HT1080 (cell line): Measurements from ENCODE around the gene SULT2B1. TPM values are rescaled to one million over a fixed set of nuclear protein-coding genes. Genes with fewer than 3 reads are reported as not detected.

ENCODE experiments used
- DNase-seq: peaks from one replicate; pipeline ENCODE4 v3.0.0-alpha.2; 2015; ENCODE audit warnings: low read depth
- total RNA-seq: library from RNA; depleted of rRNA; stranded (reverse); fragments of >200 nt; shearing (Covaris generic); gene quantifications from 2 replicates; pipeline ENCODE4 v1.2.3, GENCODE V29; 2014

The SULT2B1 gene
- total RNA-seq, 1 experiment from 2014 or later: not detected

GRCh38 chr19:48598996-48599700 lies 47.2 kb downstream of the SULT2B1 start:
- DNase-seq: no peak

DNA sequence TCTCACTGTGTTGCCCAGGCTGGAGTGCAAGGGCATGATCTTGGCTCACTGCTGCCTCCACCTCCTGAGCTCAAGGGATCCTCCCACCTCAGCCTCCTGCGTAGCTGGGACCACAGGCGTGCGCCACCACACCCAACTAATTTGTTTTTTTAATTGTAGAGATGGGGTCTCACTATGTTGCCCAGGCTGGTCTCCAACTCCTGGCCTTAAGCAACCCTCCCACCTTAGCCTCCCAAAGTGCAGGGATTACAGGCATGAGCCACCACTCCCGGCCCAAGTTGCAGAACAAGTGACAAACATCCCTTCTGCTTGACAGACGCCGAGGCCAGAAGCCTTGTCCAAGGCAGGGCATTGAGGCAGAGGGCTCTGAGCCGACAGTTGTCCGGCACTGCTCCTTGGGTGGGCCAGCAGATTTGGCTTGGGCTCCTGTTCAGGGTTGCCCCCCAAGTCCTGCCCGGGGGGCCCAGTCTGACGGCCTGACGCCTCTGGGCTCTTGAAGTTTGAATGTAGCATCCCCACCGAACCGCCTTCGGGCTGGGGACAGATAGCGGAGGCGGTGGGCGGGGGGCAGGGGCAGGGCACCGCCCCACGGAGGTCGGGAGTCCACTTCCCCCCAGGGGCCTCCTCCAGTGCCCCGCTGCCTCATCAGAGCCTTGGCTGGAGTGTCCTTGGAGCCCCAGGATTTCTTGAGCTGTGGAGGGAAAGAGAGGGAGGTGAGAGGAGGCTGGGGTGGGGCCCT lies 48.9 kb downstream of the SULT2B1 start:
- no peak for DNase-seq

DNA sequence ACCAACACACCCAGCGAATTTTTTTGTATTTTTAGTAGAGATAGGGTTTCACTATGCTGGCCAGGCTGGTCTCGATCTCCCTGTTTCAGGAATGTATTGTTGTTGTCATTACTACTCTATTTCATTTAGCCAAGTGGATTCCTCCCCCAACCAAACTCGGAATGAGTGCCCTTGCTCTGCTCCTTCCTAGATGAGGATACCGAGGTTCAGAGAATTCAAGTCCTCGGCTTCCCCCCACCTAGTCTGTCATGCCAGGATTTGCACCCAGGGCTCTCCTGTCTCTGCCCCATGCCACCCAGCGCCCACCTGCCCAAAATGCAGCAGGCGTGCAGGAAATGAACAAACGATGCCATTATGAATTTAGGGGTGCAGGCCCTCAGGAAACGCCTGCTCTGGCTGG lies 51.0 kb downstream of the SULT2B1 start:
- no peak for DNase-seq

GRCh38 chr19:48603449-48603848 lies 51.5 kb downstream of the SULT2B1 start:
- no peak for DNase-seq

DNA sequence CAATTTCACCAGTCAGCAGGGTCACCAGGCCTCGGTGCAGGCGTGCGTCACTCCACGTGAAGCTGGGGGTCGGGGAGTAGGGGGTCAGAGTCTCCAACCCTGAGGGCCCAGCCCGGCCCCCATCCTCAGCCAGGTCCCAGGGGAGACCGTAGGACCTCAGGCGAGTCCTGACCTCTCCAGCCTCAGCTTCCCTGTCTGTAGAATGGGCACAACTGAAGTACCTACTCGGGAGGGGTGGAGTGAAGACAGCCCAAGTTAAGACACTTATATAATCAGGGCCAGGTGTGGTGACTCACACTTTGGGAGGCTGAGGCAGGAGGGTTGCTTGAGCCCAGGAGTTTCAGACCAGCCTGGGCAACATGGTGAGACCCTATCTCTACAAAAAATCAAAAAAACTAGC lies 51.9 kb downstream of the SULT2B1 start:
- DNase-seq: no peak

DNA sequence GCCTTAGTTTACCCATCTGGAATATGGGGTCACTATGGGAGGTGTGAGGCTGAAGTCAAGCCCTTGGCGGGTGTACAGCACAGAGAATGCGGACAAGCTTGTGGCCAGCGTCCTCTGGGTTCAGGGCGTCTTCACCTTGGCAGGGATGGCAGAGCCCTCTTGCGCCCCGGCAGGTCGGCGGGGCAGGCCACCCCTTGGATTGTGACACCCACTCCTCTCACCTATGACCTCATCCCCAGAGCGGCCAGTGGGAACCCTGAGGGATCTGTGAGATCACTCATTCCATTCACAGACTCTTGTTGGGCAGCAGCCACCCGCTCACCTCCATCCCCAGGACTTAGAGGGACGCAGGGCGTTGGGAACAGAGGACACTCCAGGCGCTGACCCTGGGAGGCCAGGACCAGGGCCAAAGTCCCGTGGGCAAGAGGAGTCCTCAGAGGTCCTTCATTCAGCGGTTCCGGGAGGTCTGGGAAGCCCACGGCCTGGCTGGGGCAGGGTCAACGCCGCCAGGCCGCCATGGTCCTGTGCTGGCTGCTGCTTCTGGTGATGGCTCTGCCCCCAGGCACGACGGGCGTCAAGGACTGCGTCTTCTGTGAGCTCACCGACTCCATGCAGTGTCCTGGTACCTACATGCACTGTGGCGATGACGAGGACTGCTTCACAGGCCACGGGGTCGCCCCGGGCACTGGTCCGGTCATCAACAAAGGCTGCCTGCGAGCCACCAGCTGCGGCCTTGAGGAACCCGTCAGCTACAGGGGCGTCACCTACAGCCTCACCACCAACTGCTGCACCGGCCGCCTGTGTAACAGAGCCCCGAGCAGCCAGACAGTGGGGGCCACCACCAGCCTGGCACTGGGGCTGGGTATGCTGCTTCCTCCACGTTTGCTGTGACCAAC lies 54.7 kb downstream of the SULT2B1 start, which contains the start of gene SPACA4:
Gene SPACA4, plus strand, starts transcription at position 280 of the 896 bp plus-strand sequence. Its CDS starts 237 bp downstream, at position 517.
- no peak for DNase-seq

DNA sequence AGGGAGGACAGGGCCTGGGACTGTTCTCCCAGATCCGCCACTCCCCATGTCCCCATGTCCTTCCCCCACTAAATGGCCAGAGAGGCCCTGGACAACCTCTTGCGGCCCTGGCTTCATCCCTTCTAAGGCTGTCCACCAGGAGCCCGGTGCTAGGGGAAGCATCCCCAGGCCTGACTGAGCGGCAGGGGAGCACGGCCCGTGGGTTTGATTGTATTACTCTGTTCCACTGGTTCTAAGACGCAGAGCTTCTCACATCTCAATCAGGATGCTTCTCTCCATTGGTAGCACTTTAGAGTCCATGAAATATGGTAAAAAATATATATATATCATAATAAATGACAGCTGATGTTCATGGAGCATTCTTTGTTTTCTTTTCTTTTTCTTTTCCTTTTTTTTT lies 55.4 kb downstream of the SULT2B1 start:
- no peak for DNase-seq

DNA sequence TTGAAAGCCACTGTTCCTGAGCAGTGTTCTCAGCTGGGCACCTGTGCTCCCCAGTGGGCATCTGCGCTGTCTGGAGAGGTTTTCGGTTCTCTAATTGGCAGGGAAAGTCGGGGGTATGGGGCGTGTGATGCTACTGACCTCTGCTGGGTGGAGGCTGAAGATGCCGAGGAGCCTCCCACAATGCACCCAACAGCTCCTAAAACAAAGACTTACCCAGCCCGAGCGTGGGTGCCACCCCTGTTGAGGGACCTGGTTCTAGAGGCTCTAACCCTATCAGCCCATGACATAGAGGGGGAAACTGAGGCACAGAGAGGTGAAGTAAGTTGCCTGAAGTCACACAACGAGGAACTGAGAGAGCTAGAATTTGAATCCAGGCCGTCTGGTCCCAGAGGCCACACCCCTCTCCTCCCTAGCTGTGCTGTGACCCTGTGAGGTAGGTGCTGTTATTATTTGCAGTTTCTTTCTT lies 56.9 kb downstream of the SULT2B1 start:
- DNase-seq: peak; percentile 70

DNA sequence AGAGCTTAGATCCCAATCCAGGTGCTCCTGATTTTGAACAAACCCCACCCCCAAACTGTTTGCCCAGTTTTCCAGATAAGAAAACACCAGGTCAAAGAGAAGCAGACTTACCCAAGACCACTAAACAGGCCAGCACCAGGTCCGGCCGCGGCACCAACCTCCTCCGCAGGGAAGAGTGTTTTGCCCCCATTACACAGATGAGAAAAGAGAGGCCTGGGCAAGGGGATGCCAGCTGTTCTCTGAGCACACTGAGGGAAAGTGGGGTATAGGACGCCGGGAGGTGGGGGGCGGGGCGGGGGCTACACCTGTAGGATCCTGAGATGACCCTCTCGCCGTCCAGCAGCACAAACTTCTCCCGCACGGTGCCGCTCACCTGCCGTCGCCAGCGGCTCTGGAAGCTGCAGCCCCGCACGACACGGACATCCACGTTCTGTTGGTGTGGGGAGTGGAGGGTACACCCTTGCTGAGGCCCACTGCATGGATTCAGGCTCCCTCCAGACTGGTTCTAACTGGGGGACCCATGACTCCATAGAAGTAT lies 57.7 kb downstream of the SULT2B1 start:
- DNase-seq: no peak

DNA sequence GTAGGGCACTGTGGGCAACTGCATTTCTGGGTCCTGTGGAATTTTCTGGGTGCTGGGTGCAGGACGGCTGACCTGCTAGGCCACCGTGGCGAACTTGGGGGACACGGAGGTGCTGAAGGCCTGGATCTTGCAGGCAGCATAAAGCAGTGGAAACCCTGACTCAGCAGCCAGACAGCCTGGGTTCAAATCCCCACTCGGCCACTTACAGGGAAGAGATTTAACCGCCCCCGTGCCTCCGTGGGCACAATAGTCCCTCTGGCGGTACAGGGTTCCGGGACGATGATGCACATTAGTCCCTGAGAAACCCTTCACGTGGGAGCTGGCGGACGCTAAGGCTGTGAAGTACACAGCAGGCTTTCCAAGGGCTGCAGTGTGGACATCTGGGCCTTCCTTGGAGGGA lies 59.9 kb downstream of the SULT2B1 start:
- no peak for DNase-seq

DNA sequence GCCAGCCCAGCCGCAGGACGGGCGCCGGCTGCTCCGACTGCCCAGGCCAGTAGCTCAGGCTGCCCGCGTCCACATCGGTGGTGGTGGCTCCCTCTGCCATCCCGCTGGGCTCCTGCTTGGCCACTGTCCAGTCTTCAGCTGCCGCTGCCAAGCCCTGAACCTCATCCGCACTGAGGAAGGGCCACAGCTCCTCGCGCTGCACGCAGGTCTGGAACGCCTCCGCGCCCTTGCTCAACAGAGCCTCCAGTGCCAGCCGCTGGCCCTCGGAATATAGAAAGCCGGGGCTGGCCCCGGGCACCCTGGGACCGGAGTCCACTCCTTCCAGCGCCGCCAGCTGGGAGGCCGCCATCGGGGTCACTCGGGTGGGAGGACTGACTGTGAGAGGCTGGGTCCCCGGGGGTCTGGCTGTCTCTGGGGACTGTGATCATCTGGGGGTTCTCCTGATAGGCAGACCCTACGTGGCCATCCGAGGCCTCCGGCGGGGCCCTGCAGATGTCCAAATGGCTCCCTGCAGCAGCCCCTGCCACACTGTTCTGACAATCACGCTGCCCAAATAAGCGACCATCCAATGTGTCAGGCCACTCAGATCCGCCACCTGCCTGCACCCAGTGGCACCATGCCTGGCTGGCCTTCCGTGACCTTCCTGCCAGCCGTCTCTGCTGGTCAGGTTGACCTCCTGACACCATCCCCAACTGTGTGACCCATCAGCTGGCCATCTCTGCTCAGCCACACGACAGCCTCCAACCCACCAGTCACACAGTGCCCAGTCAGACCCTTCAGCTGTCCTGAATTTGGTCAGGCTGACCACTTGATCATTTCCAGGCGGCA lies 61.3 kb downstream of the SULT2B1 start:
- no peak for DNase-seq

DNA sequence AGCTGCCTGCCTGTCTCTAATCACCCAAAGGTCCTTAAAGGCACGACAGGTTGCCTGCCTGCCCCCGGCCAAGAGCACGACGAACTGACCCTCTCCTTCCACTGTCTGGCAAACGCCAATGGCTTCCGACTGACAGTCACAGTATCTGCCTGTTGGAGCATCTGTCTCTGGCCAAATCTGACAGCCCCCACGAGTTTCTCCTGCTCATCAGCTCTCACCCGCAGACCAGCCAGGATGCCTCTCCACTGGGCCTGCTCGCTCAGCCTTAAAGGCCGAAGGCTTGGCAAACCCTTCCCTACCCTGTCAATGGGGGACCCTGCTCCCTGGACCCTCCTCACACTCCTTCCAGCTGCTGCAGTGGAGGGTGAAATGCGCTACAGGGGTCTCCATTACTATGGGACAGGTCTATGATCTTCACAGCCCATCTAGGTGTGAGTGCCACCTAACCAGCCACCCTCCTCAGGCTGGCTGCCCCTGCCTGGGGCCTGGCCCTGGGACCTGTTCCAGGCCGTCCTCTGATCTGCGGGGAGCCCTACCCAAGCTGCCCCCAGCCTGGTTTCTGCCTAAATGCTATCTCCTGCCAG lies 62.0 kb downstream of the SULT2B1 start:
- DNase-seq: no peak

DNA sequence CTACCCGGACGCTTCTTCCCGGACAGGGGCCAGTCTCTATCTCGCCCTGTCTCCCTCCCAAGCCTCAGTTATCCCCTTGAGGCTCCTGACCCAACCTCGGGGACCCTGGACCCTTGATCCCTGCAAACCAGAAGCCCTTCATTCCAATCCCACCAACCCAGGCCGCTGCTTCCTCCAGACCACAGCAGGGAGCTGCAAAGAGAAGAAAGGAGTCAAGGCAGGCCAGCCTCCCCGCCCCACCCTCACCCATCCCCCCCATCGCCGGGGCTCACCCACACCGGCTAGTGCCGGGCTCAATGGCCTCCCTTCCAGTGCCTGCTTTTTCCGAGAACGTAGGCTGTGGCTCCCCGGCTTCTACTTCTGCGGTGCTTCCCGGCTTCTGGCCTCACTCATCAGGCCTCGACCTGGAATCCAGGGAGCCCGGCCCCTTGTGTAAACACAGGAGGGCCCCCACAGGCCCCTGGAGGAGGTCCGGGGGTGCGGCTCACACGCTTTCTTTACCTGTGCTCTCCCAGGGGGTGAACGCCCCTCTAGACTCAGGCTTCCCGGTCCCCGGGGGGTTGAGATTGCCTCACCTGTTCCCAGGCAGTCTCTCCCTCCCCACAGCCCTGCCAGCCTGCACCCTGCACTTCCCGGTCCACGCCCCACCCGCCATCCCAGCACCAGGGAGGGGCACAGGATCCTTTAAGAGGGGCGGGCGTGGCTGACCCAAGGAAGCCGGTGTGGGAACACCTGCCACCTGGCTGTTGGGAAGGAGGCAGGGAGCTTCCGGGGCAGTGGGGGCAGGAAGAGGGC lies 62.7 kb downstream of the SULT2B1 start, which contains the start of gene FAM83E:
Gene FAM83E, minus strand, starts transcription at position 641 of the 795 bp plus-strand sequence. CDS start 1,704 bp downstream, outside the sequence.
- DNase-seq: no peak

DNA sequence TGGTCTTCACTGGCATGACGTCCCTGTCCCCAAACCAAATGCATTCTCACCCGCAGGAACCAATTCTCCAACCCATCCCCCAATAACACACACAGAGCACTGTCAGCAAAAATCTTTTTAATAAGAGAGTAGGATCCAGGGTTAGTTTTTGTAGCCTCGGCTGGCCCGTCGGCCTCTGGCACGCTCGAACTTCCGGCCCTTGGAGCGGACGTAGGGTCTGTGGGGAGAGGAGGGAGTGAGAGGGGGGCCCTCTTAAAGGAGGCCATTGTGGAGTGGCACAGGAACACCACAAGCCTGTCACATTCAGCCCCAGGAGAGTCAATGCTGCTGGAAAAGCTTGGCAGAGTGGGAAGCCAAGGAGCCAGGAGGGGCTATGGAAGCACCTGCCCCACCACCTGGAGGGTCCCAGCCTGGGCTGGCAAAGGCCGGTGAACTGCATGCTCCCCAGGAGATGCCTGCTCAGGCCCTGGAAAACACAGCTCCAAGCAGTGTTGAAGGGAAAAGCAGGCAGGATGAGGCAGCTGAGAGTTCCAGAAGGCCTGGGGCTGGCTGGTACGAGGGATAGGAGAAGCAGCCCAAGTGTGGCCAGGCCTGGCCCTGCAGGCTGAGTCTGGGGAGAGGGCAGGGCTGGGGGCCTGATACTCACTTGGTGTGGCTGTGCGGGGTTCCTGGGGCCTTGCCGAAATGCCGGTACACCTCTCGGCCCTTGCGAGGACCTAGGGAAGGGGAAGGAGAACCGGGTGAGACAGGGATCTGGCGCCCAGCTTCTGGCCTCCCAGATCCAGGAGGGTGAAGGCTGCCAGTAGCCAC lies 63.5 kb downstream of the SULT2B1 start:
- no peak for DNase-seq

- no peak for DNase-seq
These were observed 64.1 kb downstream of the SULT2B1 start for GRCh38 chr19:48616041-48616436.

DNA sequence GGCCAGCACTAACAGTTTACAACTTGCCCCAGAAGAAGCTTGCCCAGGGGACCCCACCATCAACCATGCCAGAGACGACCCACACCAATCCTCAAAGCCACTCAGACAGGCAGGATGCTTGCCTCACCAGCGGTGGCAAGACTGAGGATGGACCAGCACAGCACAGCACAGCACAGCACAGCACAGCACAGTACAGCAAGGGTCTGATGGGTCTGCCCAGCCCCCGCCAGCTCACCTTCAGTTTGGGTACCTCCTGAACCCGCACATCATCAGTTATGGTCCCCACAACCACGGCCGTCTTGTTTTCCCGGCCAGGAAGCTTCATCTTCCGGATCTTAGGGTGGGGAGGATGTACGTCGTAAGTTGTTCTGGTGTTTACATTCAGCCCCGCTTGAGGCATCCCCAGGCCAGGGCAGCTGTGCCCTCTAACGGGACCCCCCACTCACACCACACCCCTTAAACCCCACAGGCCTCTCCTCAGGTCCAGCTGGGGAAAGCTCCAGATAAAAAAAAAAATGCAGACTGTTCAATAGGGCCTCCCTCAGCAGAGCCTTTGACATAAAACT lies 64.6 kb downstream of the SULT2B1 start:
- DNase-seq: no peak

- DNase-seq: no peak
These were observed 65.4 kb downstream of the SULT2B1 start for GRCh38 chr19:48617146-48617937.
